H1 (cell line): ENCODE measurements around the gene PDSS1. TPM values are rescaled to one million over a fixed set of nuclear protein-coding genes. Genes with fewer than 3 reads are reported as not detected.

Experiments
- CTCF ChIA-PET: fragments of 300-600 bp; sonication (Branson Sonifier 250); formaldehyde crosslinking; loops from one replicate; lab custom pipeline; 2021; ENCODE audit not compliant: partially characterized antibody; lab: Charles Lee
- POLR2A ChIA-PET: fragments of 300-600 bp; sonication (Branson Sonifier 250); formaldehyde crosslinking; loops from one replicate; lab custom pipeline; 2021; ENCODE audit warnings: inconsistent platforms; ENCODE audit not compliant: partially characterized antibody; lab: Charles Lee
- DNase-seq, 2 experiments: peaks; one replicate each; pipeline versions ENCODE4 v3.0.0 to v3.0.0-alpha.2; 2010 to 2022; ENCODE audit warnings: low spot score in 2 of 2, low read depth in 1 of 2, mixed read lengths in 1 of 2
- FAIRE-seq: peaks from 2 replicates; lab custom pipeline; 2011; peaks lifted over from hg19 to GRCh38; lab: Jason Lieb, UNC
- H2AFZ ChIP-seq: 2 replicates; pipeline ENCODE4 v1.8.1; 2012; ENCODE audit warnings: low read length, inconsistent platforms
- H2AK5ac ChIP-seq: 2 replicates; pipeline ENCODE4 v1.6.1; 2013; ENCODE audit warnings: low read depth, low read length
- H2BK120ac ChIP-seq: replicated peaks from 2 replicates; pipeline ENCODE3; 2013; ENCODE audit warnings: low read depth, low read length, inconsistent platforms
- H2BK12ac ChIP-seq: 2 replicates; pipeline ENCODE4 v1.6.1; 2013; ENCODE audit warnings: low read depth, low read length
- H2BK15ac ChIP-seq: 2 replicates; pipeline ENCODE4 v1.6.1; 2013; ENCODE audit warnings: low read length
- H2BK20ac ChIP-seq: 2 replicates; pipeline ENCODE4 v1.6.1; 2013; ENCODE audit warnings: low read length
- H2BK5ac ChIP-seq: 2 replicates; pipeline ENCODE4 v1.6.1; 2013; ENCODE audit warnings: low read depth, low read length
- H3K14ac ChIP-seq: 2 replicates; pipeline ENCODE4 v1.6.1; 2013; ENCODE audit warnings: inconsistent platforms; ENCODE audit not compliant: insufficient read length
- H3K18ac ChIP-seq: 2 replicates; pipeline ENCODE4 v1.6.1; 2013; ENCODE audit warnings: low read length; ENCODE audit errors: extremely low read depth
- H3K23ac ChIP-seq: 2 replicates; pipeline ENCODE4 v1.6.1; 2013; ENCODE audit warnings: inconsistent platforms; ENCODE audit not compliant: insufficient read length
- H3K23me2 ChIP-seq: 2 replicates; pipeline ENCODE4 v1.6.1; 2013; ENCODE audit warnings: low read depth, low read length
- H3K27ac ChIP-seq: 2 replicates; pipeline ENCODE4 v1.6.1; 2011; ENCODE audit warnings: low read depth, low read length, inconsistent platforms
- H3K27me3 ChIP-seq, 4 experiments: replicated peaks in 1 of 4; 1 replicate in 1 of 4; 2 replicates in 3 of 4; pipeline versions ENCODE4 v1.6.1 to v1.8.1; 2011 to 2013; ENCODE audit warnings: low read length in 3 of 4, mild to moderate bottlenecking in 3 of 4, inconsistent platforms in 2 of 4, mixed read lengths in 2 of 4, moderate library complexity in 1 of 4; ENCODE audit not compliant: control insufficient read depth in 3 of 4, insufficient read depth in 3 of 4; ENCODE audit errors: extremely low read depth in 1 of 4
- H3K36me3 ChIP-seq, 4 experiments: 2 replicates each; pipeline versions ENCODE4 v1.6.1 to v1.8.1; 2011 to 2013; ENCODE audit warnings: mild to moderate bottlenecking in 4 of 4, low read length in 3 of 4, moderate library complexity in 2 of 4, control low read depth in 1 of 4, inconsistent platforms in 1 of 4; ENCODE audit not compliant: insufficient read depth in 4 of 4, control insufficient read depth in 2 of 4
- H3K4ac ChIP-seq: replicated peaks from 2 replicates; pipeline ENCODE3; 2013; ENCODE audit warnings: low read length, low read depth, mixed read lengths, inconsistent platforms; ENCODE audit not compliant: insufficient read length
- H3K4me1 ChIP-seq, 4 experiments: replicated peaks in 1 of 4; 1 replicate in 1 of 4; 2 replicates in 3 of 4; pipeline versions ENCODE4 v1.6.1 to v1.8.1; 2011 to 2013; ENCODE audit warnings: low read length in 3 of 4, inconsistent platforms in 2 of 4, mixed read lengths in 1 of 4; ENCODE audit not compliant: insufficient read depth in 4 of 4, control insufficient read depth in 3 of 4
- H3K4me2 ChIP-seq, 2 experiments: 2 replicates each; pipeline versions ENCODE4 v1.6.1 to v1.8.1; 2011 to 2013; ENCODE audit warnings: low read depth in 2 of 2, low read length in 2 of 2, control low read depth in 1 of 2, inconsistent platforms in 1 of 2, mild to moderate bottlenecking in 1 of 2; ENCODE audit not compliant: insufficient read depth in 1 of 2
- H3K4me3 ChIP-seq, 4 experiments: fragments of 200-600, 300-600 bp in 1 of 4; sonication (generic), shearing (Covaris generic), sonication (Bioruptor Twin) in 1 of 4; 2 replicates each; pipeline versions ENCODE4 v1.5.1 to v1.8.1; 2011 to 2016; ENCODE audit warnings: low read length in 4 of 4, low read depth in 3 of 4, control low read depth in 2 of 4, inconsistent platforms in 2 of 4, mild to moderate bottlenecking in 2 of 4, mixed read lengths in 1 of 4, moderate library complexity in 1 of 4; ENCODE audit not compliant: insufficient read depth in 2 of 4; ENCODE audit errors: extremely low read depth in 1 of 4
- H3K56ac ChIP-seq: replicated peaks from 2 replicates; pipeline ENCODE3; 2013; ENCODE audit warnings: low read depth, mild to moderate bottlenecking, mixed read lengths, low read length, inconsistent platforms; ENCODE audit not compliant: insufficient read length
- H3K79me1 ChIP-seq: 2 replicates; pipeline ENCODE4 v1.6.1; 2013; ENCODE audit warnings: low read depth, low read length, control low read depth
- H3K79me2 ChIP-seq, 2 experiments: 2 replicates each; pipeline versions ENCODE4 v1.6.1 to v1.8.1; 2012 to 2013; ENCODE audit warnings: low read length in 2 of 2, mild to moderate bottlenecking in 2 of 2, inconsistent platforms in 1 of 2; ENCODE audit not compliant: insufficient read depth in 2 of 2, control insufficient read depth in 1 of 2
- H3K9ac ChIP-seq, 4 experiments: replicated peaks in 1 of 4; 1 replicate in 1 of 4; 2 replicates in 3 of 4; pipeline versions ENCODE4 v1.6.1 to v1.8.1; 2011 to 2013; ENCODE audit warnings: low read depth in 3 of 4, low read length in 3 of 4, control low read depth in 2 of 4, mild to moderate bottlenecking in 2 of 4, moderate library complexity in 2 of 4, inconsistent platforms in 1 of 4; ENCODE audit errors: extremely low read depth in 1 of 4
- H3K9me3 ChIP-seq, 2 experiments: 2 replicates each; pipeline versions ENCODE4 v1.6.1 to v1.8.1; 2012 to 2013; ENCODE audit warnings: mild to moderate bottlenecking in 2 of 2, moderate library complexity in 2 of 2, control low read depth in 1 of 2, inconsistent platforms in 1 of 2, low read depth in 1 of 2, low read length in 1 of 2, mixed read lengths in 1 of 2; ENCODE audit not compliant: insufficient read depth in 2 of 2
- H4K20me1 ChIP-seq, 2 experiments: replicated peaks in 1 of 2; 2 replicates each; pipeline versions ENCODE3 to v1.8.1; 2011 to 2013; ENCODE audit warnings: inconsistent platforms in 2 of 2, low read length in 2 of 2, mild to moderate bottlenecking in 1 of 2; ENCODE audit not compliant: insufficient read depth in 2 of 2, control insufficient read depth in 1 of 2
- H4K5ac ChIP-seq: 2 replicates; pipeline ENCODE4 v1.6.1; 2013; ENCODE audit warnings: low read length, low read depth, mixed read lengths, inconsistent platforms; ENCODE audit not compliant: insufficient read length
- H4K8ac ChIP-seq: 2 replicates; pipeline ENCODE4 v1.8.0; 2013; ENCODE audit warnings: mild to moderate bottlenecking, moderate library complexity, low read length, inconsistent platforms; ENCODE audit not compliant: insufficient read depth; ENCODE audit errors: extremely low read depth
- H4K91ac ChIP-seq: replicated peaks from 2 replicates; pipeline ENCODE3; 2013; ENCODE audit warnings: low read length, mixed read lengths, inconsistent platforms; ENCODE audit not compliant: insufficient read length
- ASH2L ChIP-seq: fragments of 200-600, 300-600 bp; sonication (generic); IDR thresholded peaks from one replicate; pipeline ENCODE4 v1.7.1; 2017; ENCODE audit warnings: low read length
- CREB1 ChIP-seq: IDR thresholded peaks from 2 replicates; pipeline ENCODE4 v1.6.1; 2012; ENCODE audit warnings: inconsistent platforms
- EP300 ChIP-seq, 2 experiments: IDR thresholded peaks; 1 replicate in 1 of 2; 2 replicates in 1 of 2; pipeline ENCODE4 v1.6.1; 2011 to 2012; ENCODE audit warnings: low read depth in 2 of 2, low read length in 2 of 2, mild to moderate bottlenecking in 2 of 2, borderline replicate concordance in 1 of 2, inconsistent platforms in 1 of 2, moderate library complexity in 1 of 2
- HDAC6 ChIP-seq: IDR thresholded peaks from one replicate; pipeline ENCODE4 v1.7.1; 2012; ENCODE audit warnings: low read depth, mild to moderate bottlenecking, inconsistent platforms, low read length, moderate library complexity
- KDM5A ChIP-seq: fragments of 200-600 bp; IDR thresholded peaks from 2 replicates; pipeline ENCODE4 v1.7.1; 2012; ENCODE audit warnings: mild to moderate bottlenecking, low read length, inconsistent platforms, mixed read lengths
- PHF8 ChIP-seq: fragments of 200-600 bp; sonication (generic); conservative IDR thresholded peaks from 2 replicates; pipeline ENCODE4 v1.7.1; 2012; ENCODE audit warnings: low read depth, mild to moderate bottlenecking, inconsistent platforms, low read length, moderate library complexity
- POU5F1 ChIP-seq: IDR thresholded peaks from 2 replicates; pipeline ENCODE4 v1.6.1; 2011; ENCODE audit warnings: low read depth, mild to moderate bottlenecking, low read length, moderate library complexity
- ZNF274 ChIP-seq: IDR thresholded peaks from 2 replicates; pipeline ENCODE4 v1.7.0; 2012; ENCODE audit warnings: low read length, borderline replicate concordance; ENCODE audit errors: extremely low read depth
- WGBS, 2 experiments: shearing (Covaris generic) in 1 of 2; methylation state at CpG; one replicate each; pipeline versions ENCODE4 v1.1.6 to v1.1.7; 2013 to 2015; ENCODE audit warnings: low lambda C conversion rate in 2 of 2, mixed read lengths in 2 of 2, inconsistent platforms in 1 of 2, low coverage in 1 of 2, missing lambda C conversion rate in 1 of 2; ENCODE audit not compliant: insufficient replicate concordance in 2 of 2, insufficient coverage in 1 of 2, insufficient read length in 1 of 2; ENCODE audit errors: extremely low coverage in 1 of 2, missing lambda C conversion rate in 1 of 2; 5-methylcytosine and 5-hydroxymethylcytosine counted together
- polyA plus RNA-seq, 7 experiments: library from polyadenylated mRNA; depleted of rRNA in 3 of 7; stranded (reverse) in 5 of 7; unstranded in 2 of 7; fragments of >200 nt in 5 of 7; fragments of 200-250 nt in 2 of 7; gene quantifications; 1 replicate in 5 of 7; 2 replicates in 1 of 7; 4 replicates in 1 of 7; pipeline versions ENCODE4 v1.2.1 to v1.2.3, GENCODE V29; 2011 to 2013; ENCODE audit warnings: missing spikeins in 2 of 7, mixed read lengths in 2 of 7
- total RNA-seq: library from RNA; stranded (reverse); fragmentation: NEBNext Ultra II Directional; extraction: Animal tissue kit (Norgen Biotek cat#: 25700); gene quantifications from 2 replicates; pipeline ENCODE4 v1.2.1, GENCODE V29; 2021

Gene PDSS1
- total and polyA plus RNA-seq, 2 of the 8 experiments (the other 6 are each of a cell fraction or from before 2014, with no cell fraction given) = 21.3 to 26.0 TPM

DNA sequence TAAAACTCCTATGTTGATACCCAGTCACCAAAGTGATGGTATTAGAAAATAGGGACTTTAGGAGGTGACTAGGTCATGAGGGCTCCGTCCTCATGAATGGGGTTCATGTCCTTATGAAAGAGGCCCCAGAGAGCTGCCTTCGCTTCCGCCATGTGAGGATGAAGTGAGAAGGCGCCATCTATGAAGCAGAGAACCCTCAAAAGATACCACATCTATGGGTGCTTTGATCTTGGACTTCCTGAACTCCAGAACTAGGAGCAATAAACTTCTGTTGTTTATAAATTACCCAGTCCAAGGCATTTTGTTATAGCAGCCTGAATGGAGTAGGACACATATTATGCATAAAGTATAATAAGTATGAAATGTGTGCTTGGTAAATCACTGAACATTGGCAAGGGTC is 8.1 kb upstream of the PDSS1 start:
- no peak overlapping the region for H2BK5ac ChIP-seq
- no peaks in the 10 kb centered on the region for H3K9me3 ChIP-seq
- H4K20me1 ChIP-seq = no peaks in the 10 kb centered on the region
- no peak overlapping the region for H3K14ac ChIP-seq
- H4K5ac ChIP-seq = no peak overlapping the region
- no peak overlapping the region for H2AK5ac ChIP-seq
- H4K91ac ChIP-seq = no peak overlapping the region
- no peak overlapping the region for H3K23ac ChIP-seq
- no peak overlapping the region for H2BK12ac ChIP-seq
- no peak overlapping the region for H2BK20ac ChIP-seq
- H3K27ac ChIP-seq = no peak overlapping the region
- H3K79me2 ChIP-seq = no peaks in the 10 kb centered on the region
- CTCF ChIA-PET = interaction anchor here (1.4 kb wide), 1 partner anchor 10 kb away, joined by 4 read pairs; no protein-coding TSS in a partner anchor
- H3K23me2 ChIP-seq = no peaks in the 10 kb centered on the region
- no peaks in the 10 kb centered on the region for H3K79me1 ChIP-seq
- H2BK15ac ChIP-seq = no peak overlapping the region
- TF ChIP-seq KDM5A (no peak), ASH2L (no peak), PHF8 (no peak), HDAC6 (no peak), CREB1 (no peak), EP300 (IDR thresholded peaks at IDR 0.05; ENCODE audit: borderline replicate concordance in 1 of 2, low read depth in 2 of 2, low read length in 2 of 2) (no peak), POU5F1 (no peak), ZNF274 (no peak)
- H3K9ac ChIP-seq = no peak overlapping the region
- no peaks in the 10 kb centered on the region for H3K4me1 ChIP-seq
- H2BK120ac ChIP-seq = no peak overlapping the region
- H3K18ac ChIP-seq = no peak overlapping the region
- no peaks in the 10 kb centered on the region for H3K36me3 ChIP-seq
- FAIRE-seq (no peak), DNase-seq (no peak)
- POLR2A ChIA-PET = no interaction called here
- H3K56ac ChIP-seq = no peak overlapping the region
- H4K8ac ChIP-seq = no peak overlapping the region
- H3K4me3 ChIP-seq = no peak overlapping the region
- H3K27me3 ChIP-seq = no peaks in the 10 kb centered on the region
- no peak overlapping the region for H3K4ac ChIP-seq
- WGBS, 2 experiments = 90% methylated on average over 4 of the region's 4 CpGs; no CpG with 5 or more reads in 1 of the 2 experiments
- no peak overlapping the region for H2AFZ ChIP-seq
- no peak overlapping the region for H3K4me2 ChIP-seq
